Panc1 (cell line): ENCODE results near the gene INVS. TPM values are rescaled to one million over a fixed set of nuclear protein-coding genes. Genes with fewer than 3 reads are reported as not detected.
A peak's percentile ranks its signal among the peaks of the same experiment; 100 is the strongest.

Experiments used
- ATAC-seq: fragments of 200-7000 bp; cut with Tn5 transposase; 2 replicates; pipeline ENCODE4 v1.9.1; 2020; ENCODE audit warnings: mild to moderate bottlenecking, moderate library complexity
- BruUV-seq: library from RNA; stranded (reverse); fragments of 400-500 nt; replicated peaks from 2 replicates; lab custom pipeline; 2021; lab: Mats Ljungman, UMichigan
- CTCF ChIA-PET: fragments of 300-600 bp; sonication (Branson Sonifier 250); formaldehyde crosslinking; loops from one replicate; lab custom pipeline; 2022; ENCODE audit warnings: antibody characterized with exemption; lab: Charles Lee
- POLR2A ChIA-PET: fragments of 300-600 bp; sonication (Branson Sonifier 250); formaldehyde crosslinking; loops from one replicate; lab custom pipeline; 2022; ENCODE audit warnings: antibody characterized with exemption; lab: Charles Lee
- DNase-seq: peaks from one replicate; pipeline ENCODE4 v3.0.0-alpha.2; 2010; ENCODE audit warnings: low read depth, low spot score
- H3K27ac ChIP-seq: 2 replicates; pipeline ENCODE4 v1.5.1; 2011; ENCODE audit warnings: mild to moderate bottlenecking, low read length, inconsistent platforms
- H3K27me3 ChIP-seq: fragments of 200-500 bp; sonication (Bioruptor generic); 2 replicates; pipeline ENCODE4 v1.6.0; 2014; ENCODE audit warnings: low read length, inconsistent platforms; ENCODE audit not compliant: control insufficient read depth, insufficient read depth
- H3K36me3 ChIP-seq: fragments of 200-500 bp; sonication (Bioruptor generic); 2 replicates; pipeline ENCODE4 v1.5.1; 2014; ENCODE audit warnings: inconsistent platforms, mild to moderate bottlenecking, low read length, moderate library complexity; ENCODE audit not compliant: control insufficient read depth, insufficient read depth
- H3K4me1 ChIP-seq: 2 replicates; pipeline ENCODE4 v1.5.1; 2011; ENCODE audit warnings: inconsistent platforms, mild to moderate bottlenecking, low read length, moderate library complexity; ENCODE audit not compliant: control insufficient read depth, insufficient read depth
- H3K4me3 ChIP-seq, 2 experiments: 2 replicates each; pipeline ENCODE4 v1.5.1; 2011 to 2012; ENCODE audit warnings: low read depth in 2 of 2, low read length in 2 of 2, mild to moderate bottlenecking in 2 of 2, inconsistent platforms in 1 of 2, moderate library complexity in 1 of 2
- H3K9me3 ChIP-seq: fragments of 200-500 bp; sonication (Bioruptor generic); 2 replicates; pipeline ENCODE4 v1.5.1; 2014; ENCODE audit warnings: low read depth, mild to moderate bottlenecking, inconsistent platforms, low read length, moderate library complexity; ENCODE audit not compliant: control insufficient read depth, insufficient read depth
- CTCF ChIP-seq: fragments of 450-650 bp; IDR thresholded peaks from 2 replicates; pipeline ENCODE4 v1.5.1; 2017; ENCODE audit warnings: mild to moderate bottlenecking
- in situ Hi-C: cut with HindIII; loops from 2 replicates; pipeline ENCODE4 v1.10.0; 2016; ENCODE audit warnings: low sequenced_read_pairs, low pct_unique_long_range_greater_than_20kb
- intact Hi-C: fragments of 100-400 bp; cut with micrococcal nuclease; formaldehyde crosslinking; loops from one replicate; pipeline ENCODE4 v1.10.0; 2022; ENCODE audit not compliant: unreplicated experiment
- total RNA-seq: library from RNA; stranded (reverse); gene quantifications from one replicate; pipeline ENCODE4 v1.2.1, GENCODE V29; 2021; ENCODE audit not compliant: unreplicated experiment

The INVS gene
- total RNA-seq, 1 experiment from 2014 or later = 8.2 TPM

GRCh38 chr9:100350188-100350587 lies 251.1 kb downstream of the INVS start:
- in situ Hi-C loops = no loop called here
- ATAC-seq (no peak), DNase-seq (no peak)
- Histone ChIP-seq H3K9me3 (no peaks in the 10 kb centered on the region), H3K4me3 (no peak overlapping the region), H3K27ac (no peak overlapping the region), H3K36me3 (peaks cover 15% of the 10 kb centered on the region), H3K4me1 (peaks cover 17% of the 10 kb centered on the region), H3K27me3 (no peaks in the 10 kb centered on the region)
- no peak for TF ChIP-seq CTCF
- intact Hi-C loops = loop anchor here (5.0 kb wide), 1 partner anchor 77 kb away; the partner anchor contains the start of gene MSANTD3
- ChIA-PET CTCF (no interaction called here), POLR2A (no interaction called here)
- TSS peak; percentile 66 for BruUV-seq

Other genes starting within 250 kb of the INVS start
- 11.5 TPM for gene STX17, start 192.6 kb upstream of the INVS start, total RNA-seq
- gene ERP44, start 243 bp upstream of the INVS start, total RNA-seq = 10.1 TPM